PC-3 (cell line): ENCODE measurements around the gene ADAMTSL1.

Source experiments
- EZH2 ChIP-seq: fragments of 300-600 bp; sonication (generic); IDR thresholded peaks from one replicate; pipeline ENCODE4 v1.6.1; 2017; ENCODE audit warnings: antibody characterized with exemption, mild to moderate bottlenecking, low read length; ENCODE audit not compliant: unreplicated experiment
- TF ChIP-seq, protein P1 (sequence below): fragments of 300-600 bp; sonication (generic); conservative IDR thresholded peaks from 2 replicates; pipeline ENCODE4 v1.5.1; 2017; ENCODE audit warnings: antibody characterized with exemption, low read depth, mild to moderate bottlenecking, low read length

DNA sequence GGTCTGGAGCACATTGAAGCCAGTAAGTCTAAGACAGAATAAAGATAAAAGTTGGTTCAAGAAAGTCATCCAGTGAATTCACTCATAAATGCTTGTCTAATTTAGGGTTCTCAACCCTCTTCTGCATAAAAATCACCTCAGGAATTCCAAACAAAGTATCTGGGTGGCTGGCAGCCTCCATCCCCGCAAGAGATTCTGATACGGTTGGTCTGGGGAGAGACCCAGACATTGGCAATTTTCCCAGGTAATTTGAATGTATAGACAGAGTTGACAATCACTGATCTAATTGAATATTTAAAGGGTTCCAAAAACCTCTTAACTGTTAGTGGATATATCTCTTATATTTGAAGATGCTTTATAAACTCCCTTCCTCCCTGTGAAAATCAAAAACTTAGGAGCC lies 14.9 kb downstream of the ADAMTSL1 start:
- TF ChIP-seq, protein P1, sequence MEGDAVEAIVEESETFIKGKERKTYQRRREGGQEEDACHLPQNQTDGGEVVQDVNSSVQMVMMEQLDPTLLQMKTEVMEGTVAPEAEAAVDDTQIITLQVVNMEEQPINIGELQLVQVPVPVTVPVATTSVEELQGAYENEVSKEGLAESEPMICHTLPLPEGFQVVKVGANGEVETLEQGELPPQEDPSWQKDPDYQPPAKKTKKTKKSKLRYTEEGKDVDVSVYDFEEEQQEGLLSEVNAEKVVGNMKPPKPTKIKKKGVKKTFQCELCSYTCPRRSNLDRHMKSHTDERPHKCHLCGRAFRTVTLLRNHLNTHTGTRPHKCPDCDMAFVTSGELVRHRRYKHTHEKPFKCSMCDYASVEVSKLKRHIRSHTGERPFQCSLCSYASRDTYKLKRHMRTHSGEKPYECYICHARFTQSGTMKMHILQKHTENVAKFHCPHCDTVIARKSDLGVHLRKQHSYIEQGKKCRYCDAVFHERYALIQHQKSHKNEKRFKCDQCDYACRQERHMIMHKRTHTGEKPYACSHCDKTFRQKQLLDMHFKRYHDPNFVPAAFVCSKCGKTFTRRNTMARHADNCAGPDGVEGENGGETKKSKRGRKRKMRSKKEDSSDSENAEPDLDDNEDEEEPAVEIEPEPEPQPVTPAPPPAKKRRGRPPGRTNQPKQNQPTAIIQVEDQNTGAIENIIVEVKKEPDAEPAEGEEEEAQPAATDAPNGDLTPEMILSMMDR = no peak
- no peak for TF ChIP-seq EZH2
